H9 (cell line): ENCODE data around the gene IGDCC3. TPM values are rescaled to one million over a fixed set of nuclear protein-coding genes. Genes with fewer than 3 reads are reported as not detected.

ENCODE experiments used
- DNase-seq: peaks from one replicate; pipeline ENCODE4 v3.0.0-alpha.2; 2017
- H2AFZ ChIP-seq: one replicate; pipeline ENCODE4 v1.6.1; 2013; ENCODE audit warnings: mild to moderate bottlenecking, low read length, control low read depth, moderate library complexity
- H2AK5ac ChIP-seq: 2 replicates; pipeline ENCODE4 v1.6.1; 2013; ENCODE audit warnings: low read length, control low read depth, mixed read lengths; ENCODE audit not compliant: insufficient read length
- H2BK120ac ChIP-seq: one replicate; pipeline ENCODE4 v1.6.1; 2013; ENCODE audit warnings: low read depth, mild to moderate bottlenecking, low read length, control low read depth, inconsistent platforms; ENCODE audit not compliant: poor library complexity, severe bottlenecking
- H2BK12ac ChIP-seq: 2 replicates; pipeline ENCODE4 v1.6.1; 2013; ENCODE audit warnings: low read length, control low read depth, mixed read lengths, low read depth; ENCODE audit not compliant: insufficient read length
- H2BK15ac ChIP-seq: 2 replicates; pipeline ENCODE4 v1.6.1; 2013; ENCODE audit warnings: low read depth, low read length, control low read depth
- H2BK20ac ChIP-seq: one replicate; pipeline ENCODE4 v1.6.1; 2013; ENCODE audit warnings: low read depth, mild to moderate bottlenecking, low read length, control low read depth, inconsistent platforms; ENCODE audit not compliant: poor library complexity, severe bottlenecking
- H2BK5ac ChIP-seq: 2 replicates; pipeline ENCODE4 v1.6.1; 2013; ENCODE audit warnings: low read length, control low read depth, mixed read lengths; ENCODE audit not compliant: insufficient read length
- H3K14ac ChIP-seq: 2 replicates; pipeline ENCODE4 v1.6.1; 2013; ENCODE audit warnings: low read length, control low read depth; ENCODE audit not compliant: insufficient read depth
- H3K18ac ChIP-seq: 2 replicates; pipeline ENCODE4 v1.6.1; 2013; ENCODE audit warnings: low read depth, mild to moderate bottlenecking, mixed read lengths, low read length, control low read depth; ENCODE audit not compliant: insufficient read length
- H3K23ac ChIP-seq: 2 replicates; pipeline ENCODE4 v1.6.1; 2013; ENCODE audit warnings: low read length, control low read depth, mixed read lengths, low read depth; ENCODE audit not compliant: insufficient read length
- H3K23me2 ChIP-seq: 2 replicates; pipeline ENCODE4 v1.6.1; 2013; ENCODE audit warnings: low read depth, mild to moderate bottlenecking, mixed read lengths, low read length, control low read depth; ENCODE audit not compliant: insufficient read length, poor library complexity, severe bottlenecking
- H3K27ac ChIP-seq: 2 replicates; pipeline ENCODE4 v1.5.1; 2013; ENCODE audit warnings: low read length, control low read depth, mixed read lengths, low read depth; ENCODE audit not compliant: insufficient read length
- H3K27me3 ChIP-seq: 2 replicates; pipeline ENCODE4 v1.6.1; 2013; ENCODE audit warnings: low read length, control low read depth, inconsistent platforms; ENCODE audit not compliant: insufficient read depth
- H3K4ac ChIP-seq: 2 replicates; pipeline ENCODE4 v1.6.1; 2013; ENCODE audit warnings: low read depth, mild to moderate bottlenecking, control low read depth, inconsistent platforms, low read length, moderate library complexity
- H3K4me1 ChIP-seq: 2 replicates; pipeline ENCODE4 v1.6.1; 2013; ENCODE audit warnings: low read length, control low read depth, inconsistent platforms; ENCODE audit not compliant: insufficient read depth
- H3K4me2 ChIP-seq: 2 replicates; pipeline ENCODE4 v1.6.1; 2013; ENCODE audit warnings: low read length, control low read depth, mixed read lengths; ENCODE audit not compliant: insufficient read length, insufficient read depth
- H3K56ac ChIP-seq: 2 replicates; pipeline ENCODE4 v1.6.1; 2013; ENCODE audit warnings: low read depth, mild to moderate bottlenecking, mixed read lengths, low read length, control low read depth; ENCODE audit not compliant: insufficient read length
- H3K79me1 ChIP-seq: 2 replicates; pipeline ENCODE4 v1.6.1; 2013; ENCODE audit warnings: low read depth, mild to moderate bottlenecking, moderate library complexity, low read length, control low read depth, inconsistent platforms; ENCODE audit not compliant: insufficient read depth, poor library complexity, severe bottlenecking
- H3K79me2 ChIP-seq: 2 replicates; pipeline ENCODE4 v1.6.1; 2013; ENCODE audit warnings: low read length, control low read depth, inconsistent platforms; ENCODE audit not compliant: insufficient read depth
- H3K9ac ChIP-seq: 2 replicates; pipeline ENCODE4 v1.6.1; 2013; ENCODE audit warnings: low read length, control low read depth, mixed read lengths; ENCODE audit not compliant: insufficient read length; ENCODE audit errors: extremely low read depth
- H3K9me3 ChIP-seq: one replicate; pipeline ENCODE4 v1.6.1; 2013; ENCODE audit warnings: low read depth, low read length, inconsistent platforms; ENCODE audit not compliant: control insufficient read depth
- H3T11ph ChIP-seq: one replicate; pipeline ENCODE4 v1.6.1; 2013; ENCODE audit warnings: mild to moderate bottlenecking, low read length, control low read depth, inconsistent platforms
- H4K20me1 ChIP-seq: one replicate; pipeline ENCODE4 v1.6.1; 2013; ENCODE audit not compliant: control insufficient read depth, insufficient read length, insufficient read depth
- H4K5ac ChIP-seq: 2 replicates; pipeline ENCODE4 v1.6.1; 2013; ENCODE audit warnings: low read depth, mild to moderate bottlenecking, mixed read lengths, low read length, control low read depth; ENCODE audit not compliant: insufficient read length
- H4K8ac ChIP-seq: replicated peaks from 2 replicates; pipeline ENCODE4 v1.6.1; 2013; ENCODE audit warnings: low read length, control low read depth, mixed read lengths, low read depth; ENCODE audit not compliant: insufficient read length
- H4K91ac ChIP-seq: 2 replicates; pipeline ENCODE4 v1.6.1; 2013; ENCODE audit warnings: low read depth, mild to moderate bottlenecking, moderate library complexity, mixed read lengths, low read length, control low read depth; ENCODE audit not compliant: insufficient read length
- H3K27ac Mint-ChIP-seq, 3 experiments: 2 replicates in 2 of 3; 3 replicates in 1 of 3; pipeline ENCODE4 v1.8.0; 2020 to 2021; ENCODE audit warnings: mixed read lengths in 3 of 3, mild to moderate bottlenecking in 1 of 3, moderate library complexity in 1 of 3
- H3K27me3 Mint-ChIP-seq: 2 replicates; pipeline ENCODE4 v1.8.0; 2021; ENCODE audit warnings: low read depth, mild to moderate bottlenecking, moderate library complexity, mixed read lengths
- H3K36me3 Mint-ChIP-seq, 3 experiments: 2 replicates in 2 of 3; 3 replicates in 1 of 3; pipeline ENCODE4 v1.8.0; 2020 to 2021; ENCODE audit warnings: low read depth in 3 of 3, mixed read lengths in 3 of 3; ENCODE audit not compliant: insufficient read depth in 1 of 3
- H3K4me1 Mint-ChIP-seq, 2 experiments: 2 replicates each; pipeline ENCODE4 v1.8.0; 2020; ENCODE audit warnings: mixed read lengths in 2 of 2
- H3K4me3 Mint-ChIP-seq, 2 experiments: 2 replicates in 1 of 2; 3 replicates in 1 of 2; pipeline ENCODE4 v1.8.0; 2020 to 2021; ENCODE audit warnings: mild to moderate bottlenecking in 2 of 2, mixed read lengths in 2 of 2, moderate library complexity in 1 of 2
- H3K9me3 Mint-ChIP-seq, 2 experiments: 2 replicates in 1 of 2; 3 replicates in 1 of 2; pipeline ENCODE4 v1.8.0; 2020; ENCODE audit warnings: mild to moderate bottlenecking in 2 of 2, mixed read lengths in 2 of 2, moderate library complexity in 1 of 2
- WGBS: extraction: QIAGEN DNeasy Blood & Tissue Kit; methylation state at CpG from one replicate; pipeline ENCODE4 v1.1.7; 2013; ENCODE audit warnings: missing lambda C conversion rate, low lambda C conversion rate, mixed read lengths; ENCODE audit not compliant: insufficient read length; ENCODE audit errors: extremely low coverage; 5-methylcytosine and 5-hydroxymethylcytosine counted together
- total RNA-seq: library from RNA; stranded (reverse); gene quantifications from 2 replicates; pipeline ENCODE4 v1.2.1, GENCODE V29; 2021
- TF ChIP-seq, protein P1 (sequence below): fragments of 200-600 bp; sonication (generic); conservative IDR thresholded peaks from 3 replicates; pipeline ENCODE4 v1.8.0; 2021; ENCODE audit warnings: antibody characterized with exemption, mild to moderate bottlenecking

Gene IGDCC3
- total RNA-seq, 1 experiment from 2014 or later: 18.9 TPM

- TF ChIP-seq, protein P1, sequence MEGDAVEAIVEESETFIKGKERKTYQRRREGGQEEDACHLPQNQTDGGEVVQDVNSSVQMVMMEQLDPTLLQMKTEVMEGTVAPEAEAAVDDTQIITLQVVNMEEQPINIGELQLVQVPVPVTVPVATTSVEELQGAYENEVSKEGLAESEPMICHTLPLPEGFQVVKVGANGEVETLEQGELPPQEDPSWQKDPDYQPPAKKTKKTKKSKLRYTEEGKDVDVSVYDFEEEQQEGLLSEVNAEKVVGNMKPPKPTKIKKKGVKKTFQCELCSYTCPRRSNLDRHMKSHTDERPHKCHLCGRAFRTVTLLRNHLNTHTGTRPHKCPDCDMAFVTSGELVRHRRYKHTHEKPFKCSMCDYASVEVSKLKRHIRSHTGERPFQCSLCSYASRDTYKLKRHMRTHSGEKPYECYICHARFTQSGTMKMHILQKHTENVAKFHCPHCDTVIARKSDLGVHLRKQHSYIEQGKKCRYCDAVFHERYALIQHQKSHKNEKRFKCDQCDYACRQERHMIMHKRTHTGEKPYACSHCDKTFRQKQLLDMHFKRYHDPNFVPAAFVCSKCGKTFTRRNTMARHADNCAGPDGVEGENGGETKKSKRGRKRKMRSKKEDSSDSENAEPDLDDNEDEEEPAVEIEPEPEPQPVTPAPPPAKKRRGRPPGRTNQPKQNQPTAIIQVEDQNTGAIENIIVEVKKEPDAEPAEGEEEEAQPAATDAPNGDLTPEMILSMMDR: no peak
- no peak overlapping the region for H2AFZ ChIP-seq
- H3K9me3 Mint-ChIP-seq: no peaks in the 10 kb centered on the region
- no peak overlapping the region for H2BK15ac ChIP-seq
- no peak overlapping the region for H3K4ac ChIP-seq
- no peak overlapping the region for H3K4me3 Mint-ChIP-seq
- H2BK120ac ChIP-seq: no peak overlapping the region
- no peaks in the 10 kb centered on the region for H3K79me2 ChIP-seq
- H3K27ac ChIP-seq: no peak overlapping the region
- no peak overlapping the region for H3K18ac ChIP-seq
- no peaks in the 10 kb centered on the region; the same call in 1 of the 2 replicates for H3K27me3 ChIP-seq
- H3K4me1 Mint-ChIP-seq: peaks cover 11 to 25% of the 10 kb centered on the region in 2 experiments
- peaks cover 7 to 45% (median 24%) of the 10 kb centered on the region in 3 experiments; a peak in 6 of 7 replicates for H3K36me3 Mint-ChIP-seq
- peaks cover 18% of the 10 kb centered on the region for H3K27me3 Mint-ChIP-seq
- H3K23ac ChIP-seq: no peak overlapping the region
- H4K91ac ChIP-seq: no peak overlapping the region
- H4K8ac ChIP-seq: no peak overlapping the region
- H2BK5ac ChIP-seq: no peak overlapping the region
- no peaks in the 10 kb centered on the region for H3K79me1 ChIP-seq
- H2BK20ac ChIP-seq: no peak overlapping the region
- H3K9ac ChIP-seq: no peak overlapping the region
- no peaks in the 10 kb centered on the region for H3K9me3 ChIP-seq
- H3K56ac ChIP-seq: no peak overlapping the region
- H3T11ph ChIP-seq: no peak overlapping the region
- H2AK5ac ChIP-seq: no peak overlapping the region
- no peak overlapping the region for H3K14ac ChIP-seq
- WGBS: no CpG with 5 or more reads among the region's 5 CpGs
- no peak for DNase-seq
- no peak overlapping the region for H3K4me2 ChIP-seq
- H2BK12ac ChIP-seq: no peak overlapping the region
- no peak overlapping the region for H3K27ac Mint-ChIP-seq
- peaks cover 6% of the 10 kb centered on the region for H3K23me2 ChIP-seq
- peaks cover 2% of the 10 kb centered on the region; the same call in 1 of the 2 replicates for H3K4me1 ChIP-seq
- H4K5ac ChIP-seq: no peak overlapping the region
- H4K20me1 ChIP-seq: no peaks in the 10 kb centered on the region
These were observed 5.7 kb upstream of the IGDCC3 start for GRCh38 chr15:65383456-65383855.
